HG03469 (cell line): Measurements from ENCODE around the gene PTP4A2.
A peak's percentile ranks its signal among the peaks of the same experiment; 100 is the strongest.
"Not testable (repeated sequence)": the region's sequence is repeated elsewhere in the genome, so short reads cannot be mapped to it uniquely, and the experiment has no call there.

Experiments used
- ATAC-seq: cut with Tn5 transposase; IDR thresholded peaks from one replicate; pipeline ENCODE4 v1.9.1; 2021; ENCODE audit warnings: mild to moderate bottlenecking, moderate library complexity, moderate number of reproducible peaks; ENCODE audit not compliant: unreplicated experiment

The PTP4A2 gene

GRCh38 chr1:31951276-31951675 is 13.1 kb upstream of the PTP4A2 start:
- no peak for ATAC-seq

DNA sequence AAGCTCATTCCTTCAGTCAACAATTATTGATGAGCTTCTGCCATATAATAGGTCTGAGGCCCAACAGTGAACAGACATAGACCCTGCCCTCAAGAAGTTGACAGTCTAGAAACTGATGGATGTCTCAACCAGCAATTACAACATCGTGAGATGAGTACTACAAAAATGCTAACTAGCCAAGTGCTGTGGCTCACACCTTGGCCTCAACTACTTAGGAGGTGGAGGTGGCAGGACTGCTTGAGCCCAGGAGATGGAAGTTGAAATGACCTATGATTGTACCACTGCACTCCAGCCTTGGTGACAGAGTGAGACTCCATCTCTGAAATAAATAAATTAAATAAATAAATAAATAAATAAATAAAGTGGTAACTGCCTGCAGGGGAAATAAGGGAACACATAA is 11.7 kb upstream of the PTP4A2 start:
- no peak for ATAC-seq

- not testable (repeated sequence) for ATAC-seq
Measured at GRCh38 chr1:31945677-31946076, 7.5 kb upstream of the PTP4A2 start.

GRCh38 chr1:31944205-31945089 is 6.3 kb upstream of the PTP4A2 start:
- ATAC-seq, result peak; percentile 39

- ATAC-seq, result no peak
Measured at GRCh38 chr1:31943546-31944184, 5.5 kb upstream of the PTP4A2 start.

- ATAC-seq, result not testable (repeated sequence)
Measured at GRCh38 chr1:31942061-31942460, 3.9 kb upstream of the PTP4A2 start.

- ATAC-seq, result no peak
Measured at GRCh38 chr1:31939484-31940329, 1.5 kb upstream of the PTP4A2 start.

- peak; percentile 10 for ATAC-seq
Measured at GRCh38 chr1:31937300-31938183, 626 bp downstream of the PTP4A2 start.

- no peak for ATAC-seq
Measured at GRCh38 chr1:31936981-31937299, 1.2 kb downstream of the PTP4A2 start.

DNA sequence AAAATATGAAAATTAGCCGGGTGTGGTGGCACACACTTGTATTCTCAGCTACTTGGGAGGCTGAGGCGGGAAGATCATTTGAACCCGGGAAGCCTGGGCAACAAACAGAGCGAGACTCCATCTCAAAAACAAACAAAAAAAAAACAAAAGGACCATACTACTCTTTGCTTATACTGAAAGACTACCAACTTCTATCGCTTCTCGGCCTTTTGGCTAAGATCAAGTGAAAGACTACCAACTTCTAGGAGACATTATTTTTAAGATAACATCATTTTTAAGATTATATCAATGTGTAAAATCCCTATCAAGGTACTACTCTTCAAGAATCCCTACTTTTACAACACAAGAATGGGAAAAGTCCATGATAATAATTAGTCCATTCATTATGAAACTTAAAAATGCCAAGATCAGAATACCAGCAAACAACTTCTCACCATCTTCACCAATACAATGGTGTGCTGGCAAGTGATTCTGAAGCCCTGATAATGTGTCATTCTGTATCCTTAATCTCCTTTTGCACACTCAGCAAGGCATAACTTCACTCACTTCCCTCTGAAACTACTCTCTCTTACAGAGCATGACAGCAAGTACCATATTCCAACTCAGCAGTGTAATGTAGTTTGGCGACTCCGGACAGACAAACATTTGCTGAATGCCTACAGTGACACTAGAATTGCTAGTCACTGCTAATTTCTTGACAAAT is 1.7 kb downstream of the PTP4A2 start:
- no peak for ATAC-seq

DNA sequence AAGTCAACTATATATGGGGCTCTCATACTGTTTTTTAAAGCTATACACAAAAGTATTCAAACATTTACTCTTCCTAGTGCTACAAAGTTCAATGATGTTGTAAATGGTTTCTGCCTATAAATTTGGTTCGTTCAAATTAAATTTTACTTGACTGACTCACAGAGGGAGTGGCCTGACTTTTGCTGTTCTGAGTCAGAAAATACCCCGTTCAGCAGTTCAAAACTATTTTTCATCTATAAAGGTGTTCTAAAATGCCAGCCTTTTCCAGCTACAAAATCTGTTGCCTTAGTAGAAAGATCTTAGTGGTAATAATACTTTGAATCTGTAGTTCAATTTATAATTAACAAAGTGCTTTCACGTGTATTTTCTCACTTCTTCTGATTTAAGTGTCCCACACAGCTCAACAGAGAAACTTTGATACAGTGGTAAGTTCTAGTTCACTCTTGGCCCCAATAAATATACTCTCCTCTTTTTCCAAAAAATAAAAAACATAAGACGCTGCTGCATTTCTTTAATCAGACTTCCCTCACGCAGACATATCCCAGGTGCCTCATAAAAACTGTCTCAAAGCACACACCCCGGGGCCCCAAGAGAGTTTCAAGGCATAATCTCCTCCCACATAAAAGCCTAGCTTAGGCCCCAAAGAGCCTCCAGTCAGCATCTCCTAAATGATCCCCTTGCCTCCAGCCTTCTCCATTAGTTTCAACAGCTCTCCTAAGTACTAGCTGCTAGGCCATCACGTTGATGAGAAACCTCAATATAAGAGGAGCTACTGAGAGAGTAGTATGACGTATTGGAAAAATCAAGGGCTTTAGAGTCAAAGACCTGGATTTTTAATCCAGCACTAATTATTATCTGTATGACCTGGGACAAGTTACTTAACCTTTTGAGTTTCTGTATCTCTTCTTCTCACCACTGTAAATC is 3.2 kb downstream of the PTP4A2 start:
- no peak for ATAC-seq

DNA sequence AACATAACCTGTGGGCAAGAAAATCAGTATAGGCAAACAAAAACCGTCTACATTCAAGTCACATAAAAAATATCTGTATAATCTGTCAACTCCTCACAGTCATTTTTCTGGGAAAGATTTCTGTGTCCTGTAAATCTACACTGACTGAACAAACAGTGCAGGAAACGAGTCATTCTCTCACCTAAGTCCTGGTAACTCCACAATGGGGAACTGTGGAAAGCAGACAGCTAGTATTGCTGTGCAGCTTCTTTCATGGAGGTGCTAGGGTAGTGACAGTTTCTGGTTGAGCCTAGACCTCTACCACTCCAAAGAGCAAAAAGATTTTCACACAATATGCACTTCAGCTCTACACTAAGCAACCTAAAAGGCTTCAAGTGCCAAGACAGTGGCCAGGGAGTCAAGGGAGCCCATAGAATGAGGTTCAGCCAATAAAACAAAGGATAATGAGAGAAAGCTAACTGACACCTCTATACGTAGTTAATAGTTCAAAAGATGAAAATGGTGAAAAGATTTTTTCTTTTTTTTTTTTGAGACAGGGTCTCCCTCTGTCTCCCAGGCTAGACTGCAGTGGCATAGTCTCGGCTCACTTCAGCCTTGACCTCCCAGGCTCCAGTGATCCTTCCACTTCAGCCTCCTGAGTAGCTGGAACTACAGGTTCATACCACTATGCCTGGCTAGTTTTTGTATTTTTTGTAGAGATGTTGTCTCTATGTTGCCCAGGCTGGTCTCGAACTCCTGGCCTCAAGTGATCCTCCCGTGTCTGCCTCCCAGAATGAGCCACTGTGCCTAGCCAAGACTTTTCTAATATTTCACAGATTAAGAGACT is 5.5 kb downstream of the PTP4A2 start:
- ATAC-seq, result no peak

DNA sequence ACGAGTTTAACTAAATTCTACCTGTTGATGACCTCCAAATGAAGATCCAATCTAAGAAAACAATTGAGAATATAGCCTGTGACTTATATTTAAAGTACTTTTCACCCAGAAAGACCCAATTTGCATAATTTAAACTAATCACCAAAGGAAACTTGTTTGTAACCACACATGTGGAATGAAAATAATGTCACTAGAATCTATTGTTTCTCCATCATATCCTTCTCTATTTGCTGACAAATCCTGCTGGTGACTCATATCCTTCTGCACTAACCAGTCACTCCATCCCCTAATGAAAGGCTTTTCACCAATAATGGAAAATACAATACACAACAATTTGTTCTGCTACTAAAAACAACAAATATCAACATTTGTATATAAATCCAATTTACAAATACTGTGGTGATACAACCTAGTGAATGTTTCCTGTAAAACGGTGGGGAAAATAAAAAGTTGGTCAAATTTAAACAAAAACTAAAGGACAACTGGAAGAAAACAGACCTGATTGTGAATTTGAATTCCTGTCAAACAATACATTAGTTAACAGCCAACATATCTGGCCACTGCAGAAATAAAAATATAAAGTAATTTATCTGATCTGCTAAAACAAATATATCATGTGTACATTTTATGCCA is 6.5 kb downstream of the PTP4A2 start:
- ATAC-seq, result no peak

DNA sequence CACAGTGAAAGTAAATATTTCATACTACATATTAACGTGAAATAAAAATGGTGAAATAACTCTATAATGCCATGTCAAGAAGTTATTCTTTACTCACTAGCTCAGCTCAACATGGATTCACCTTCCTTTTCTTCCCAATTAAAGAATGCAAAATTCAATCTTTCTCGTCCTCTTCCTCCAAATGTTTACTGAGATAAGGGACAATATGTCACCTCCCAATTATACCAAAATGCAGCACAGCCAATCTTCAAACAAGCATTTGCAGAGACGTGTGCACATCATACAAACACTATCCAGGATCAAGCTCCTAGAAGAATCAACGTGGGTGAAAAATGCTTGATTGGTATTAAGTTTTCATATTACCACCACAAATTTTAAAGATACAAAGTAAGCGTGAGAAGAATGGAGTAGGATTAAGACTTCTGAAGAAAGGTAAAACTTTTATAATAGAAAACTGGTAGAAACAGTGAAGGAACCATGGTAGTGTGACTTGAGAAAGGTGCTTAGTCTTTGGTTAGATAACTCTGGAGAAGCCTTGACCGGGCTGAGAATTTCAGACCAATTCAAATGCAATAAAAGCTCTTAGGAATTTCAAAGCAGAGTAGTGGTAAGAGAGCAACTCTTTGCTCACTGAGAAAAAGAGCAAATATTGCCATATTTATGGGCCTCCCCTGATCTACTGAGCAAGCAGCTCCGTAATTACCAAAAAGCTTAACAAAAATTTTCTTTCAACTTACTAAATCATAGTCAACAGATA is 7.2 kb downstream of the PTP4A2 start:
- ATAC-seq, result no peak

GRCh38 chr1:31927661-31927980 is 10.5 kb downstream of the PTP4A2 start:
- ATAC-seq, result no peak

- ATAC-seq, result no peak
Measured at GRCh38 chr1:31926853-31927660, 11.1 kb downstream of the PTP4A2 start.
